Upper lobe of left lung (tissue), 4 donors: ENCODE data around the gene DYSF.

ENCODE experiments used
- EP300 ChIP-seq, 4 donors: sonication (generic); formaldehyde crosslinking; IDR thresholded peaks; one replicate each; pipeline ENCODE4 v1.5.1; 2017; ENCODE audit warnings: antibody characterized with exemption in 4 of 4, control low read depth in 2 of 4
- POLR2A ChIP-seq, 4 donors: fragments of 450-650 bp; IDR thresholded peaks; one replicate each; pipeline ENCODE4 v1.5.1; 2016 to 2017; ENCODE audit warnings: antibody characterized with exemption in 4 of 4, mild to moderate bottlenecking in 2 of 4
- TF ChIP-seq, protein P1 (sequence below), 6 experiments: fragments of 450-650 bp in 4 of 6; fragments of 200-600 bp in 2 of 6; sonication (generic) in 2 of 6; IDR thresholded peaks; one replicate each; pipeline ENCODE4 v1.5.1; 2016 to 2019; ENCODE audit warnings: antibody characterized with exemption in 6 of 6

DNA sequence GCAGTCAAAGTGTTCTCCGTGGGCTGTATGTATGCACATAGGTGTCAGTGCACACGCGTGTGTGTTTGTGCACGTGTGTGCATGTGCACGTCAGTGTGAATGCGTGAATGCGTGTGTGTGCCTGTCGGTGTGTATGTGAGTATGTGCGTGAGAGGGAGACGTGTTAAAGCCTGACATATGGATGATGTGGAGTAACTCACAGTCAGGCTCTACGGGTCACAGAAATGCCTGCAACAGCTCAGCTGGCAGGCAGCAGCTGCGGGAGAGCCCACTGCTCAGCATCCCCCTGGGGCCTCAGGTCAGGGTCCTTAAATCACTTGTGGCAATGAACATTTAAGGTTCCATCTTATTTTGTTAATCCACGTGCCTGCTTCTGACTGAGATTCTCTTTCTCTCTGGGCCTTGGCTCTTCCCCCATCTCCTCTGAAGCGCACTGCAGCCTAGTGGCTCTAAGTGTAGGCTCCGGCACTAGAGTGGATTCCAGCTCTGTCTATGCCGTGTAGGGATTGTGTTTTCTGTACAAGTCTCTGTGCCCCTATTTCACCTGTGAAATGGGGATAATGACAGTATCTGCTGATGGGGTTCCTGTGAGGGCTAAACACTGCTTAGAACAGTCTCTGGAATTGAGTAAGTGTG lies 63.0 kb downstream of the DYSF start:
- TF ChIP-seq POLR2A (IDR thresholded peaks at IDR 0.05) (no peak), EP300 (IDR thresholded peaks at IDR 0.05) (no peak)
- TF ChIP-seq, protein P1, sequence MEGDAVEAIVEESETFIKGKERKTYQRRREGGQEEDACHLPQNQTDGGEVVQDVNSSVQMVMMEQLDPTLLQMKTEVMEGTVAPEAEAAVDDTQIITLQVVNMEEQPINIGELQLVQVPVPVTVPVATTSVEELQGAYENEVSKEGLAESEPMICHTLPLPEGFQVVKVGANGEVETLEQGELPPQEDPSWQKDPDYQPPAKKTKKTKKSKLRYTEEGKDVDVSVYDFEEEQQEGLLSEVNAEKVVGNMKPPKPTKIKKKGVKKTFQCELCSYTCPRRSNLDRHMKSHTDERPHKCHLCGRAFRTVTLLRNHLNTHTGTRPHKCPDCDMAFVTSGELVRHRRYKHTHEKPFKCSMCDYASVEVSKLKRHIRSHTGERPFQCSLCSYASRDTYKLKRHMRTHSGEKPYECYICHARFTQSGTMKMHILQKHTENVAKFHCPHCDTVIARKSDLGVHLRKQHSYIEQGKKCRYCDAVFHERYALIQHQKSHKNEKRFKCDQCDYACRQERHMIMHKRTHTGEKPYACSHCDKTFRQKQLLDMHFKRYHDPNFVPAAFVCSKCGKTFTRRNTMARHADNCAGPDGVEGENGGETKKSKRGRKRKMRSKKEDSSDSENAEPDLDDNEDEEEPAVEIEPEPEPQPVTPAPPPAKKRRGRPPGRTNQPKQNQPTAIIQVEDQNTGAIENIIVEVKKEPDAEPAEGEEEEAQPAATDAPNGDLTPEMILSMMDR (IDR thresholded peaks at IDR 0.05) = no peak
